Measurements from ENCODE around the gene TGFB2. TPM values are rescaled to one million over a fixed set of nuclear protein-coding genes. Genes with fewer than 3 reads are reported as not detected.
A peak's percentile ranks its signal among the peaks of the same experiment; 100 is the strongest.

Gene TGFB2
- total RNA-seq, 4 donors from 2014 or later, result 3.3 to 9.4 (median 6.8) TPM

DNA sequence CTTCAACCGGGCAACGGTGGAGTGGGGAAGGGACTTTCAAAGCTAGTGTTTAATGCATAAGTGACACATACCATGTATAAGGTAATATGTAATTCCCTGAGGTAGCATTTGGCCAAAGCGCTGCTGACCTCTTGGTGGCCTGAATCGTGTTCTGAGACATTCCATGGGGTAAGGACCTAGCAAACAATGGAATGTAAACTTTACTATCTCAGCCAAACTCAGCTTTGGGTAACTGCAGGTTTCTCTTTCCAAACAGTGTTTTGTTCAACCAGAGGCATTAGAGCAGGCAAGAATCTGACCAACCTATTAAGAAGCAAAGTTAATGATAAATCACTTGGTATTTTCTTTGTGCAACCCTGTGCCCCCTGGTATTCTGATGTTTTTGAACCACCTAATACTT, 22.0 kb downstream of the TGFB2 start:
- no peak overlapping the region for H3K4me3 ChIP-seq
- no peaks in the 10 kb centered on the region for H3K27me3 ChIP-seq
- H3K27ac ChIP-seq, result peak overlapping the region; percentile 10 to 76 (median 54)
- peaks cover 12 to 85% (median 18%) of the 10 kb centered on the region in 3 donors for H3K4me1 ChIP-seq
- no peaks in the 10 kb centered on the region for H3K9me3 ChIP-seq
- no peak for TF ChIP-seq POLR2A (IDR thresholded peaks at IDR 0.05)
- no peak for TF ChIP-seq EP300 (IDR thresholded peaks at IDR 0.05)
- TF ChIP-seq POLR2AphosphoS5 (IDR thresholded peaks at IDR 0.05), result no peak
- TF ChIP-seq, protein P1, sequence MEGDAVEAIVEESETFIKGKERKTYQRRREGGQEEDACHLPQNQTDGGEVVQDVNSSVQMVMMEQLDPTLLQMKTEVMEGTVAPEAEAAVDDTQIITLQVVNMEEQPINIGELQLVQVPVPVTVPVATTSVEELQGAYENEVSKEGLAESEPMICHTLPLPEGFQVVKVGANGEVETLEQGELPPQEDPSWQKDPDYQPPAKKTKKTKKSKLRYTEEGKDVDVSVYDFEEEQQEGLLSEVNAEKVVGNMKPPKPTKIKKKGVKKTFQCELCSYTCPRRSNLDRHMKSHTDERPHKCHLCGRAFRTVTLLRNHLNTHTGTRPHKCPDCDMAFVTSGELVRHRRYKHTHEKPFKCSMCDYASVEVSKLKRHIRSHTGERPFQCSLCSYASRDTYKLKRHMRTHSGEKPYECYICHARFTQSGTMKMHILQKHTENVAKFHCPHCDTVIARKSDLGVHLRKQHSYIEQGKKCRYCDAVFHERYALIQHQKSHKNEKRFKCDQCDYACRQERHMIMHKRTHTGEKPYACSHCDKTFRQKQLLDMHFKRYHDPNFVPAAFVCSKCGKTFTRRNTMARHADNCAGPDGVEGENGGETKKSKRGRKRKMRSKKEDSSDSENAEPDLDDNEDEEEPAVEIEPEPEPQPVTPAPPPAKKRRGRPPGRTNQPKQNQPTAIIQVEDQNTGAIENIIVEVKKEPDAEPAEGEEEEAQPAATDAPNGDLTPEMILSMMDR (IDR thresholded peaks at IDR 0.05), result no peak
- ATAC-seq, result no peak
- no peaks in the 10 kb centered on the region for H3K36me3 ChIP-seq
- WGBS, 2 donors (ENCODE audit: low coverage in 1 of 2), result 9 to 29% methylated on average over 3 to 4 of the region's 4 CpGs

DNA sequence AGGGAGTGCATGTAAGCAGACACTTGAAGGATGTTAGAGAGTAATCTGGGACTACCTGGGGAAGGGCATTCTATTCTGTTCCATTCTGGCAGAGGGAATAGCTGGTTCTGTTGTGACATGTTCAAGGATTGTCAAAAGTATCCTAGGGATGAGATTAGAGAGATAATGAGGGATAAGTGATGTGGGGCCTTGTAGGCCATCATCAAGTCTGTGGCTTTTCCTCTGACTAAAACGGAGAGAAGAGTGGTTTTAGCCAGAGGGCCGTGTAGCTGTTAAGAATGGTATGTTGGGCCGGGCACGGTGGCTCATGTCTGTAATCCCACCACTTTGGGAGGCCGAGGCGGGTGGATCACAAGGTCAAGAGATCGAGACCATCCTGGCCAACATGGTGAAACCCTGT, 23.6 kb downstream of the TGFB2 start:
- no peaks in the 10 kb centered on the region for H3K27me3 ChIP-seq
- no peak overlapping the region for H3K4me3 ChIP-seq
- 100% methylated on average over 3 of the region's 7 CpGs; no CpG with 5 or more reads in 1 of the 2 donors for WGBS, 2 donors (ENCODE audit: low coverage in 1 of 2)
- H3K9me3 ChIP-seq, result no peaks in the 10 kb centered on the region
- no peaks in the 10 kb centered on the region for H3K36me3 ChIP-seq
- ATAC-seq, result no peak
- TF ChIP-seq POLR2AphosphoS5 (IDR thresholded peaks at IDR 0.05) (no peak), POLR2A (IDR thresholded peaks at IDR 0.05) (no peak), EP300 (IDR thresholded peaks at IDR 0.05) (no peak)
- TF ChIP-seq, protein P1 (IDR thresholded peaks at IDR 0.05), result no peak
- H3K27ac ChIP-seq, result peak overlapping the region in 1 of 4 donors; percentile 73
- peaks cover 12 to 82% (median 22%) of the 10 kb centered on the region in 3 donors for H3K4me1 ChIP-seq

DNA sequence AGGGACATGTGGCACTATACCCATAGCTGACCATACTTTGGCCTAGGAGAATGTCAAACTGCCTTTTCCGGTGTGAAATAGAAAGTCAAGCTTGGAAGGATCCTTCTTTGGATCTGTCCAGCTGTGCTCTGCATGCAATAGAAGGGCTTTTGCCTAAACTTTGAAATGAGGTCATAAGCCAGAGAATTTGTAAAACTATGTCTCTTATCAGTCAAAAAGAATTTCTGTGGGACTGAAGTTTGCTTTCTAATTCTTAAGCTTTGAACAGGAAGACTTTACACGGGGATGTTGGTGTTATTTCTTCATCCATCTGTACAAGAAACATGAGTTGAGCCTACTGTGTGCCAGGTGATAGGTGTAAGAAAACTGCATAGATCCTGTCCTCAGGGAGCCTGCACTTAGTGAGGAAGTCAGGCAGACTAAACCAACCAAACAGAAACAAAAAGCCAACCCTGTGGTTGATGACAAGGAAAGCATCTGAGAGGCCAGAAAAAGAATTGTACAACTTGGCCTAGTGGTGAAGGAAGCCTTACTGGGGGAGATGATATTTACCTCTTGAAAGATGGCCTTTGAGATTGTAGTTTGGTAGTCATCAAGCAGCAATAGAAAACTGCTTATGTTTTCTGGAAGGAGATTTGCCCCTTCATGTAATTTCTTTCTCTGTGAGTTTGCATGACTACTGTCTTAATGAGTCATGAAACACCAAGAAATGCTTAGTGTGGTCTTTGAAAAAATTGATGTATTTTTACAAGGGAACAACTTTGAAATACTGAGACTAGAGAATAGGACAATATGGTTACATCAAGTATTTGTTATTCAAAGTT, 24.8 kb downstream of the TGFB2 start:
- 31 to 75% methylated on average over 1 to 2 of the region's 2 CpGs for WGBS, 2 donors (ENCODE audit: low coverage in 1 of 2)
- Histone ChIP-seq H3K36me3 (no peaks in the 10 kb centered on the region), H3K4me1 (peaks cover 8 to 82% (median 25%) of the 10 kb centered on the region in 3 donors), H3K27ac (peak overlapping the region in 3 of 4 donors; percentile 11 to 55 (median 39)), H3K4me3 (no peak overlapping the region), H3K27me3 (no peaks in the 10 kb centered on the region), H3K9me3 (no peaks in the 10 kb centered on the region)
- TF ChIP-seq POLR2A (IDR thresholded peaks at IDR 0.05) (no peak), EP300 (IDR thresholded peaks at IDR 0.05) (no peak), POLR2AphosphoS5 (IDR thresholded peaks at IDR 0.05) (no peak)
- TF ChIP-seq, protein P1 (IDR thresholded peaks at IDR 0.05), result no peak
- peak; percentile 14 for ATAC-seq

DNA sequence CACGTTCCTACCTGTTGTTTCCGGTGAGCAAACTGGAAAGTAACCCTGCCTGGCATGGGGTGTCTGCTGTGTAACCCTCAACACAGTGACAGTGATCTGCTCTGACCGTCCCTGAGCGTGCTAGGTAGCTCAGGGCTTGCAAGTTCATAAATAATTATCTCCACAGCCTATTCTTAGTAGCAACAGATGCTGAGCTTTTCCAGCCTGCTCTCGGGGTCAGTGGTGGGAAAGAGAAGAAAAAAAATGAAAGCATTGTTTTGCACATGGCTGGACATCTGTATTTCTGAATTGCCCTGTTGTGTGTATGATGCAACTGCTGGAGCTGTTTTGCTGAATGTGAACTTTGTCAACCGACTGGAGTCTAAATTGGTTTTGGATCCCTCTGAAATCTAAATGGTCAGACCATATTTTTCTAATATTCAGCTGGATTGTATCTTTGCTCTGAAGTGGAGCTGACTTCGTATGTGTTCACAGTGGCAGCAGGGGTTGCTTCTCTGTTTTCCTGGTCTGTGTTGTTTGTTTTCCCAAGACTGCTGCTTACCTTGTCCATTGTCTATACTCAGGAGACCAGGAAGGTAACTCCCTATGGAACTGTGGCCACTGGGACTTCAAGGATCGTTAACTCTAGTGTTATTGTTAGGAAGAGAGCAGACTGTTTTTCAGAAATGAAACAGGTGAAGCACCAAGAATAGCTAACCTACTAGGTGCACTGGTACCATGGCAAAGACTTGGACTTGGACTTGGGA, 27.0 kb downstream of the TGFB2 start:
- WGBS, 2 donors (ENCODE audit: low coverage in 1 of 2), result 31 to 45% methylated on average over 4 to 5 of the region's 8 CpGs
- peak; percentile 42 for ATAC-seq

More for the DNA sequence above, 27.0 kb downstream of the TGFB2 start:
- H3K27ac ChIP-seq, result peak overlapping the region in 2 of 4 donors; percentile 26 to 50
- H3K9me3 ChIP-seq, result no peaks in the 10 kb centered on the region
- no peak overlapping the region for H3K4me3 ChIP-seq
- H3K36me3 ChIP-seq, result no peaks in the 10 kb centered on the region
- no peaks in the 10 kb centered on the region for H3K27me3 ChIP-seq
- TF ChIP-seq POLR2AphosphoS5 (IDR thresholded peaks at IDR 0.05) (no peak), POLR2A (IDR thresholded peaks at IDR 0.05) (no peak), EP300 (IDR thresholded peaks at IDR 0.05) (no peak)
- TF ChIP-seq, protein P1 (IDR thresholded peaks at IDR 0.05), result no peak
- H3K4me1 ChIP-seq, result peaks cover 5 to 66% (median 21%) of the 10 kb centered on the region in 3 donors

Measured in gastroesophageal sphincter (tissue), 4 donors.